Tracheal epithelial cell (primary cell): ENCODE data around the gene ZNF579. TPM values are rescaled to one million over a fixed set of nuclear protein-coding genes. Genes with fewer than 3 reads are reported as not detected.

Experiments used
- total RNA-seq: library from RNA; depleted of rRNA; stranded (reverse); fragments of >200 nt; gene quantifications from 2 replicates; pipeline ENCODE4 v1.2.1, GENCODE V29; 2014

Gene ZNF579, protein sequence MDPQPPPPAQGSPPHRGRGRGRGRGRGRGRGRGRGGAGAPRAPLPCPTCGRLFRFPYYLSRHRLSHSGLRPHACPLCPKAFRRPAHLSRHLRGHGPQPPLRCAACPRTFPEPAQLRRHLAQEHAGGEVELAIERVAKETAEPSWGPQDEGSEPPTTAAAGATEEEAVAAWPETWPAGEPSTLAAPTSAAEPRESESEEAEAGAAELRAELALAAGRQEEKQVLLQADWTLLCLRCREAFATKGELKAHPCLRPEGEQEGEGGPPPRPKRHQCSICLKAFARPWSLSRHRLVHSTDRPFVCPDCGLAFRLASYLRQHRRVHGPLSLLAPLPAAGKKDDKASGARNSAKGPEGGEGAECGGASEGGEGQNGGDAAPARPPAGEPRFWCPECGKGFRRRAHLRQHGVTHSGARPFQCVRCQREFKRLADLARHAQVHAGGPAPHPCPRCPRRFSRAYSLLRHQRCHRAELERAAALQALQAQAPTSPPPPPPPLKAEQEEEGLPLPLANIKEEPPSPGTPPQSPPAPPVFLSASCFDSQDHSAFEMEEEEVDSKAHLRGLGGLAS
- total RNA-seq, result 3.8 and 5.5 TPM in 2 replicates

DNA sequence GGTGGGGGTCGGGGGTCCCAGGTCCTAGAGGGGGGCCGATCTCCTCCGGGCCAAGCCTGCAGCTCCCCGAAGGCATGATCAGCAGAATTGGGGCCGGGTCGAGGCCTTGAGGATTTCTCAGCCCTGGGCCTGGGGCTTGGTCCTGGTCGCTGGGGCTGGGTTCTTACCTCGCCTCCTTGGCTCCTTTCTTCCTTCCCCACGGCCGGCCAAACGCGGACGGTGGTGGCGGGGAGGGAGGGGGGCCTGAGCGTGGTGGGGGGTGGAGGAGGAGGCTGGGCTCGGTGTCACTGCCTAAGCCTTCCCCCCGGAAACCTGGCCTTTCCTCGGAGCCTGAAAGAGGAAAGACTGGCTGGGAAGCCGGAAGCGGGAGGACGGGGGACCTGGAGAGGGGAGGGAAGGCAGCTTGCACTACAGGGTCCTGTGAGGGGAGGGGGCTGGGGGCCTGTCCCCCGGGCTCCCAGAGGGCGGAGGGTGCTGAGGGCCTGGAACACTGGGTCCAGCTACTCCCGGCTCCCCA is at the start of gene ZNF579:
Gene ZNF579 (minus strand): TSS at position 221 of the 517 bp plus-strand sequence. CDS start 1,209 bp downstream, outside the sequence.

GRCh38 chr19:55624109-55625003 is 43.7 kb upstream of the ZNF579 start, which contains the start of gene ZNF784:
TSS of gene ZNF784 (minus strand) at chr19:55624566. CDS start at chr19:55624561, 5 bp downstream.

DNA sequence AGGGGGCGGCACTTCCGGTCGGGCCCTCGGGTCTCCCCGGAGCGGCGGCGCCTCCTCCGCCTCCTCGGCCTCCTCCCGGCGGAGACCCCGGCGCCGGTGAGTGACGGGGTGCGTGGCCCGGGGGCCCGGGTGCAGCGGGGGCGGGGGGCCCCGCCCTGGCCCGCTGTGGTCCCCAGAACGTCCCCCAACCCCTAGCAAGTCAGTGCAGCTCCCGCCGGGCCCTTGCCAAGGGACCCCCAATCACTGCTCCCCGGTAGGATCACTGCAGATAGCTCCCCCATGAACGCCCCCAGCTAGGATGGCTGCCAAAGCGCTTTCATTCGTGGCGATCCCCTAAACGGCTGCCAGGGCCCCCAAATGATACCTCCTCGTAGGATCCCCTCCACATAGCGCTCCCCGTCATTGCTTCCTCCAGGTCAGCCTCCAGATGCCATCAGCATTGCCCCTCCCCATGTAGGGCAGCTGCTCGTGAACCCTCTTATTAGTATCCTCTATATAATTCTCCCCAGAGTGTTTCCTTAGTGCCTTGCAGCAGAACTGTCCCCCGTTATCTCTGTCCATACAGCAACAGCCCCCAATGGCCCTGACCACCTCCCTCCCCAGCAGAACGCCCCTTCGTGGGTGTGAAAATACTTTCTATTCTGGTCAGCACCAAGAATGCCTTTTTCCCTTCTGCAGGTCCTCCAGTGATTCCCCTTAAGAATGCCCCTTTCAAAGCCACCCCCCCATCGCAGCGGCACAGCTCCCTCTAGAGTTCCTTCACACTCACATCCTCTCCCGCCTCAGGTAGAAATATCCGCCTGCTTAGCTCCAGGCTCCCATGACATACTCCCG is 25.2 kb upstream of the ZNF579 start, which contains the start of gene ZNF865:
Gene ZNF865 (plus strand): TSS at position 11 of the 834 bp plus-strand sequence. CDS start 7,972 bp downstream, outside the sequence.

DNA sequence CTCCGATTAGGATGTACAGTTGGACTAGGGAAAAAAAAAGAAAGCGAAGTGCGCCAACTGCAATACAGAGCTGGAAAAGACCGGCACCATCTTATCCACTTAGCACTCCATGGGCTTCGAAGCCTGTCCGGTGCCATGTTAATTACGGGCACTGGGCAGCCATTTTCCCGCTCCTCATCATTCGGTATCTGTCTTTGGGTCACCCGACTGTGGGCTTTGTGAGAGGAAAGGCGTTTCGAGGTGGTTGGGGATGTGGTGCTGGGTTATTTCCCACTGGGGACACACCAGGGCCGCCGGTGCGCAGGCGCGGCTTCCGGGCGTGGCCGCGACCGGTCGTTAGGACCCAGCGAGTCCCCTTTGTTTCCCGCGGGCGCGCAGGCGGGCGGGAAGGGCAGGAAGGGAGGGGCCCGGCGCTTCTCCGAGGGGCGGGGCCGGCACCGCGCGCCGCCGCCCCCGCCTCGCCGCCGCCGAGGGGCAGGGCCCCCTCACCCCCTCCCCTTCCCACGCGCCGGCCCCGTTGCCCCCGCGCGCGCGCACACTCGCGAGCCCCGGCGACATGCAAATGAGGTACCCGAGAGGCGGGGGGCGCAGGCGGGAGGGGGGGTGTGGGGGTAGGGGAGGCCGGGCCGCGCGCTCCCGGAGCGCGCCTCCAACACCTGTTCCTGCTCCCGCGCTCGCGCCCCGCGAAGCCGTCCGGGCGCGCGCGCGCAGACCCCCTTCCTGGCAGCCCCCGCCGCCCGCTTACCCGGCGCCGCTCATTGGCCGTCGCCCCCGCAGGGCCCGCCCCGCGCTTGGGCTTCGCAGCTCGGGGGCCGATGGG is 19.4 kb upstream of the ZNF579 start, which contains the start of gene ZNF524:
Gene ZNF524 (plus strand): TSS at position 447 of the 820 bp plus-strand sequence. CDS start 1,825 bp downstream, outside the sequence.

DNA sequence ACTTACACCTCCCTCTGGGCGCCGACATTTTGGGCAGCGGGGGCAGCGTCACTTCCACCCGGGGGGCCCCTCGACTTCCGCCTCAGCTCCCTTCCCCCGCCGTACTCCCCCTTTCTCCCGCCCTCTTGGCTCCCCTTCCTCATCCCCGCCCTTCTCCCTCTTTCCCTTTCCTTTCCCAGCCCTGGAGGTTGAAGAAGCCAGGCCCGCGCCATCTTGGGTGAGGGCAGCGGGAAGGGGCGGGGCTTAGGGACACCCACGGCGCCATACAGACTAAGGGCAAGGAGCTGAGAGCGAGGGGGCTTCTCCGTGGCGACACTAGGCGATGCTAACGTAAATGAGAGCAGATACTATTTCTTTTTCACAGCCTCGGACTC is 18.8 kb upstream of the ZNF579 start, which contains the start of gene FIZ1:
Gene FIZ1 (minus strand): TSS at position 50 of the 374 bp plus-strand sequence. CDS start 1,652 bp downstream, outside the sequence.

GRCh38 chr19:55545443-55545842 is 35.2 kb downstream of the ZNF579 start, which contains the start of gene SBK3:
TSS of gene SBK3 (minus strand) at chr19:55545543. CDS start at chr19:55545543, 0 bp downstream.

DNA sequence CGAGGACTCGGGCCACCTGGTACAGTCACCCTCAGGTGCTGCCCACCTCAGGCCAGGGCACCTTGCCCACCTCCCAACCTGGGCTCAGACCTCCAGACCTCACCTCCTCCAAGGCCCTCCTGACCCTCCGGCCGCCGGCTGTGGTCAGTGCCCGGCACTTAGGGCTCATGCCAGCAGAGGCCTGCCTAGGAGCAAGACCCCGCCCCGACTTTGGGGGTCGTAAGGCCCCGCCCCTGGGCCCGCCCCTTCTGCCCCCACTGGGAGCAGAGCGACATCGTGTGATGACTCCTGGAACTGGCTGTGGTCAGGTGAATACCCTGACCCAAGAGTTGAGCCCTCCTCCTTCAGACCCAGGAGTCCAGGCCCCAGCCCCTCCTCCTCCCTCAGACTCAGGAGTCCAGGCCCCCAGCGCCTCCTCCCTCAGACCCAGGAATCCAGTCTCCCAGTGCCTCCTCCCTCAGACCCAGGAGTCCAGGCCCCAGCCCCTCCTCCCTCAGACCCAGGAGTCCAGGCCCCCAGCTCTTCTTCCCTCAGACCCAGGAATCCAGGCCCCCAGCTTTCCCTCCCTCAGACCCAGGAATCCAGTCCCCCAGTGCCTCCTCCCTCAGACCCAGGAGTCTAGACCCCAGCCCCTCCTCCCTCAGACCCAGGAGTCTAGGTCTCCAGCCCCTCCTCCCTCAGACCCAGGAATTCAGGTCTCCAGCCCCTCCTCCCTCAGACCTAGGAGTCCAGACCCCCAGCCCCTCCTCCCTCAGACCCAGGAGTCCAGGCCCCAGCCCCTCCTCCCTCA is 43.5 kb downstream of the ZNF579 start, which contains the start of gene SBK2:
Gene SBK2 (minus strand): TSS at position 183 of the 790 bp plus-strand sequence. CDS start 839 bp downstream, outside the sequence.

Other genes with a start within 250 kb of the ZNF579 start
- gene KMT5C, start 241.0 kb downstream of the ZNF579 start, total RNA-seq, result 6.4 and 10.6 TPM in 2 replicates
- gene COX6B2, start 226.1 kb downstream of the ZNF579 start, total RNA-seq, result 0.64 TPM in 1 of 2 replicates, not detected in the other
- not detected in 2 replicates for gene GARIN5B, start 217.6 kb downstream of the ZNF579 start, total RNA-seq
- 1.7 and 15.9 TPM in 2 replicates for gene IL11, start 210.4 kb downstream of the ZNF579 start, total RNA-seq
- gene TMEM190, start 204.0 kb downstream of the ZNF579 start, total RNA-seq, result 0.96 TPM in 1 of 2 replicates, not detected in the other
- 9.6 and 24.3 TPM in 2 replicates for gene TMEM238, start 196.6 kb downstream of the ZNF579 start, total RNA-seq
- gene RPL28, start 194.9 kb downstream of the ZNF579 start, total RNA-seq, result 142 and 275 TPM in 2 replicates
- 18.5 and 42.2 TPM in 2 replicates for gene UBE2S, start 173.1 kb downstream of the ZNF579 start, total RNA-seq
- gene SHISA7, start 137.5 kb downstream of the ZNF579 start, total RNA-seq, result not detected in 2 replicates
- 49.2 and 88.9 TPM in 2 replicates for gene ISOC2, start 119.2 kb downstream of the ZNF579 start, total RNA-seq
- gene C19orf85, start 116.1 kb downstream of the ZNF579 start, total RNA-seq, result not detected in 2 replicates
- gene ZNF628, start 104.2 kb downstream of the ZNF579 start, total RNA-seq, result 0.48 and 1.1 TPM in 2 replicates
- 7.9 and 11.1 TPM in 2 replicates for gene NAT14, start 95.7 kb downstream of the ZNF579 start, total RNA-seq
- 0.24 TPM in 1 of 2 replicates, not detected in the other for gene SSC5D, start 92.4 kb downstream of the ZNF579 start, total RNA-seq
- gene SBK2, start 43.7 kb downstream of the ZNF579 start, total RNA-seq, result 0.72 TPM in 1 of 2 replicates, not detected in the other
- gene SBK3, start 35.3 kb downstream of the ZNF579 start, total RNA-seq, result not detected in 2 replicates
- gene FIZ1, start 18.7 kb upstream of the ZNF579 start, total RNA-seq, result 2.7 and 9.0 TPM in 2 replicates
- 13.0 and 33.0 TPM in 2 replicates for gene ZNF524, start 19.4 kb upstream of the ZNF579 start, total RNA-seq
- gene ZNF865, start 24.8 kb upstream of the ZNF579 start, total RNA-seq, result 1.4 and 2.1 TPM in 2 replicates
- 2.3 and 3.4 TPM in 2 replicates for gene ZNF784, start 43.7 kb upstream of the ZNF579 start, total RNA-seq
- 0.43 and 3.1 TPM in 2 replicates for gene ZNF580, start 60.2 kb upstream of the ZNF579 start, total RNA-seq
- gene ZNF581, start 62.8 kb upstream of the ZNF579 start, total RNA-seq, result 27.5 and 40.1 TPM in 2 replicates
- 3.4 and 4.1 TPM in 2 replicates for gene CCDC106, start 67.4 kb upstream of the ZNF579 start, total RNA-seq
- gene U2AF2, start 74.2 kb upstream of the ZNF579 start, total RNA-seq, result 89.2 and 92.1 TPM in 2 replicates
- gene EPN1, start 94.4 kb upstream of the ZNF579 start, total RNA-seq, result 44.3 and 50.5 TPM in 2 replicates
- 0.24 TPM in 1 of 2 replicates, not detected in the other for gene NLRP9, start 157.6 kb upstream of the ZNF579 start, total RNA-seq
- not detected in 2 replicates for gene RFPL4A, start 178.2 kb upstream of the ZNF579 start, total RNA-seq
- gene RFPL4AL1, start 188.3 kb upstream of the ZNF579 start, total RNA-seq, result not detected in 2 replicates